Central memory CD4-positive, alpha-beta T cell (primary cell): ENCODE data around the gene TAF11L13.

ENCODE experiments used
- DNase-seq: peaks from one replicate; pipeline ENCODE4 v3.0.0; 2022

The TAF11L13 gene

DNA sequence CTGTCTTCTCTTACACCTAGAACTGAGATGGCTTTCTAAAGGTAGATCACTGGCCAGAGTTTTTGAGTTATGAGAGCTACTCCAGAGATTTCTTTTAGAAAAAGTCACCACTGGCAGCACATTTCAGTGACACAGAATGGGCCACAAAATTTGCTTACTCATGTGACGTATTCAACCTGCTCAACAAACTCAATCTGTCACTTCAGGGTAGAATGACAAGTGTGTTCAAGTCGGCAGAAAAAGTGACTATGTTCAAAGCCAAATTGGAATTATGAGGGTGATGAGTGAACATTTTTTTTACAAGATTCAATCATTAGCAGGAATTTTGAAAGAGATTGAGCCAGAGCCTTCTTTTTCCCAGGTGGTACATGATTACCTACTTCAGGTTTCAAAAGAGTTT is 48.8 kb downstream of the TAF11L13 start:
- no peak for DNase-seq
